HG02885 (cell line): ENCODE results near the gene PAQR7.

Source experiments
- ATAC-seq: cut with Tn5 transposase; IDR thresholded peaks from one replicate; pipeline ENCODE4 v1.9.1; 2021; ENCODE audit warnings: mild to moderate bottlenecking; ENCODE audit not compliant: unreplicated experiment, poor library complexity

The PAQR7 gene

DNA sequence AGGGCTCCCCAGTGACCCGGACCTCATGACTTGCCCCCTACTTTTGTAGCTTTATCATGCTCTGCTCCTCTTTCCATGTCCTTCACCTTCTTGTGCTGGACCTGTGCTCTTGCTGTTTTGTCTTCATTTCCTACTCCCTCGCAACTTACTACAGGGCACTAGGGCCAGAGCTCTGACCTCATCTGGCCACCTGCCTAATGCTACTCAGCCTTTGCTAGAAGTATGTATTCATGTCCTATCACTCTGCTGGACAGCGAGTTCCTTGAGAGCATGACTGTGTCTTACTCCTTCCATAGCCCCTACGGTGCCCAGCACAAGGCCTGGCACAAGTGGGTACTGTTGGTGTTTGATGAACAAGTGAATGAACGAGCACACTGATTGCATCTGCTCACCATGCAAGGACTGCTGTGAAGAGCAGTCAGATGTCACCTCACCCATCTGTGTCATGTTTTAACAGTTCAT, 53.8 kb downstream of the PAQR7 start:
- no peak for ATAC-seq

- ATAC-seq, result no peak
Measured at GRCh38 chr1:25821112-25821476, 54.4 kb downstream of the PAQR7 start.

DNA sequence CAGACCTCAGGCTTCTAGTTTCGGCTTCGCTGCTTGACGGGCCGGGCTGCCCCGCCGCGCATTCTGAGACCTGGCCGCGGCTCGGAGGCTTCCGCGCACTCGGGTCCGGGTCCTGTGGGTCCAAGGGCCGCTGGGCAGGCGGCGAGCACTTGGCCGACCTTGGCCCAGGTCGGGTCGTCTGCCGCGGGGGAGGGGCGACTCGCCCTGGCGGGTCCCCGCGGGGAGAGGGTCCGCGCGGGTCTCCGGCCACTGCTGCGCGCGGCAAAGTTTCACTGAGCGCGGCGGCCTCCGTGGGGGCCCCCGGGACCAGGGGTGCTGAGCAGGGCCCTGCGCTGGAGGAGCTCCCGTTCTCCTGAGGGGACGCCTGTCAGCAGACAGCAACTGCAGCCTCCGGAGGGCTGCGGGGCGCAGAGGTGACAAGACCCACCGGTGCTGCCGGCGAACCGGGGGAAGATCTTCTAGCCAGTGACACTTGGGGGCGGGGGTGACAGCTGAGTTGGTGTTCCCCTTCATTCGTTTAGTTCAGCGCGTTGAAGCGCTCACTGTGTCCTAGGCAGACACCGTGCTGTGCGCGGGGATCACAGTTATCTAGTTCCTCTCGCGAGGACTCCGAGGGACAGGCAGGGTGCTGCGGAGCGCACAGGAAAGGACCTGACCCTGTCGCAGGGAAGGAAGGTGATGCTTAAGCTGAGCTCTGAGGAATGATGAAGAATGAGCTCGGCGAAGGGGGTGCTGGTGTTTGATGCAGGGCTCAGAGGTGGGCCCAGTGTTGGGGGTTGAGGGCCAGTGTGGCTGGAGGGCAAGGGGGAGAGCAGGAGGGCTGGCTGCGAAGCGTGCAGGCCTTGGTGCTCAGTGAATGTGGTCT, 55.0 kb downstream of the PAQR7 start:
- ATAC-seq, result peak; percentile 38

- peak; percentile 88 for ATAC-seq
Measured at GRCh38 chr1:25819491-25820246, 55.8 kb downstream of the PAQR7 start, which contains the start of gene MTFR1L. TSS of gene MTFR1L (plus strand) at chr1:25819954. CDS start at chr1:25823105, 3,151 bp downstream.

- ATAC-seq, result no peak
Measured at GRCh38 chr1:25818569-25818968, 56.9 kb downstream of the PAQR7 start.

- ATAC-seq, result no peak
Measured at GRCh38 chr1:25817840-25818501, 57.5 kb downstream of the PAQR7 start.

- ATAC-seq, result no peak
Measured at GRCh38 chr1:25816112-25816718, 59.3 kb downstream of the PAQR7 start.

DNA sequence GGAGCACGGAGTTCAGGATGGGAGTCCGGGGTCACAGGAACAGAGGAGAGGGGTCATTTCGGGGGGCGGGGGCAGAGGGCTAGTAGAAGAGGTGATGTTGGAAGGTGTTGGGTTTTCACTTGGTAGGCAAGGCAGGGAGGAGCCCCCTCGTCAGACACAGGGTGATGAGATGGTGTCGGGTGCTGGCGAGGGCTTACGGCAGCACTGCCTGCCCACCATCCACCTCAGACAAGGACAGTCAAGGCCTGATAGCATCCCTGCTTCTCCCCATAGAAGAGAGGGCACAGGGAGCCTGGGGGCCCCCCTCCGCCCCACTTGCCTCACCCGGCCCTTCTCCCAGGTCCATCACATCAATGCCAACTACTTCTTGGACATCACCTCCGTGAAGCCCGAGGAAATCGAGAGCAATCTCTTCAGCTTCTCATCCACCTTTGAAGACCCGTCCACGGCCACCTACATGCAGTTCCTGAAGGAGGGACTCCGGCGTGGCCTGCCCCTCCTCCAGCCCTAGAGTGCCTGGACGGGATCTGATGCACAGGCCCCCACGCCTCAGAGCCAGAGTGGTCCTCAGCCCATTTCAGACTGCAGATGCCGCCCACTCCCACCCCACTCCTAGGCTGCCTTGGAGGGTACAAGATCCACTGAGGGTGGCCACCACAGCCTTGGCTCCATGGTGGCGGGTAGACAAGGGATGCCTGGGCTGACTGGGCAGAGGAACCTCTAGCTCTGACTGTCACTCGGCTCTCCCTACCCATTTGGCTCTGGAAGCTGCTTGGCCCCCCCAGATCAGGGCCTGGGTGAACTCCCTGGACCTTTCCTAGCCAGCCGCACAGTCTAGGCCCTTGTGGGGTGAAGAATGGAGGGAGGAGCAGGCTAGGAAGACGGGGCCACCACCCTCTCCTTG, 60.0 kb downstream of the PAQR7 start:
- ATAC-seq, result no peak

DNA sequence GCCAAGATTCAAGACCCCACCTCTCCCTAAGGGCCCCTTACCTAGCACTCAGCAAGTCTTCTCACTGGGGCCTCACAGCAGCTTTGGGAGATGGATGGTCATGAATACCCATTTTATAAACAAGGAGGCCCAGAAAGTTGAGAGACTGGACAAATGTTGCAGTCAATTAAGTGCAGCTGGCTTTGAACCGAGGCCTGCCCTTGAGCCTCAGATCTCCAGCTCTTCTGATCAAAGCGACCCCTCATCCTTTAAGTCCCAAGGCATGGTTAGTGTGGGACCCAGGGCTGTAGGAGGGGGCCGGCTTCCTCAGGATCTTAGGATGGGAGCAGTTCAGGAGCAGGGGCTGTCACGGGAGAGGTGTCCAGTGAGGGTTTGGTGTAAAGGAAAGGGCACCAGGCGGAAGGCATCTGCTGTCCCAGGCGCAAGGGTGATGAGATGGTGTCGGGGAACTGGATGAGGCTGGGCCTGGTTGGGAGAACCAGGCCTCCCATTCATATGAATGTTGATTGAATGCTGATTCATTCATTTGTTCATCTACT, 60.9 kb downstream of the PAQR7 start:
- ATAC-seq, result no peak

DNA sequence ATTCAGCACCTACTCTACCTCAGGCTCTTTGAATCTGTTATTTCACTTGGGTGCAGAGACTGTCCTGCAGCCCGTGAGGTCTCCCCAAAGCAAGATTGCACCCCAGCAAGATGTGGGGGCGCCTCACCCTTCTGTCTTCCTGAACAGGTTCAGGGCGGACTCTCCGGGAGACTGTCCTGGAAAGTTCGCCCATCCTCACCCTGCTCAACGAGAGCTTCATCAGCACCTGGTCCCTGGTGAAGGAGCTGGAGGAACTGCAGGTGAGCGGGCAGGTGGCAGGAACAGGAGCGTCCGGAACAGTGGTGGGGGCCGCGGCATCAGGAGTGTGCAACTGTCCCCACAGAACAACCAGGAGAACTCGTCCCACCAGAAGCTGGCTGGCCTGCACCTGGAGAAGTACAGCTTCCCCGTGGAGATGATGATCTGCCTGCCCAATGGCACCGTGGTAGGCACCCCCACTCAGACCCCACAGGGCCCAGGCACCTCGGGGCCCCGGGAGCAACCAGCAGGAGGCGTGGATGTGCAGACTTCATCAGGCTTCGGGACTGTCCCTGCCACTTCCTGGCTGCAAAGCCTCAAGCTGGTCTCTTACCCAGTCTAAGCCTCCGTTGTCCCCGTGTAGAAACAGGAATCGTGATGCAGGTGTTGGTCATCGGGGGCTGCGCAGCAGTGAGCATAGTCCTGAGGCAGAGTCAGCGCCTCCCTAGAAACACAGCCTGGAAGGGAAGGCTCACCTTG, 61.6 kb downstream of the PAQR7 start:
- no peak for ATAC-seq

DNA sequence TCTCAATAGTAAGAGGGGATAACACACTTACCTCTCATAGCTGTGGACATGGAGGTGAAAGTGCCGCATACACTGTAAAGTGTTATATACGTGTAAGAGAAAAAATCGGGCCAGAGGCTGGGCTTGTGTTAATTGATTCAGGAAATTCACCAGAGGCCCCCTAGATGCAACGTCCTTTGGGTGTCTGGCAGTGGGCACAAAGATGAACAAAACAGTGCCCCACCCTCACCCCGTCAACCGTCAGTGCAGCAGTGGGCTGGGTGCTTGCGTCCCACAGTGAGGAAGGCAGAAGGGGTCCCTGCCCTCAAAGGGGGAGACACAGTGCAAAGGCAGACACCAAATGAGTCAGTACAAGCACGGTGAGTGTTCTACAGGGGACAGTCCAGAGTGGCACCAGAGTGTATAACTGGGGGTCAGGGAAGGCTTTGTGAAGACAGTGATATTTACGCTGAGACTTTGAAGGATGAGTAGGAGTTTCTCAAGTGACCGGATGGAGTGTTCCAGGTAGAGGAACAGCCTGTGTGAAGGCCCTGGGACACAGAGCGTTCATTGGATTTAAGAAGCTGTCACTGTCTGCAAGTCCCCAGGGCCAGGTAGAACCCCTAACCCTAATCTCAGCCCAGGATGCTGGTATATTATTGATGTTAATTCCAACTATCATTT, 62.3 kb downstream of the PAQR7 start:
- no peak for ATAC-seq
